Bone marrow (tissue), 2 donors: ENCODE data around the gene CGNL1.

Experiments
- DNase-seq, 2 donors: peaks; one replicate each; lab custom pipeline; 2025; lab: John Stamatoyannopoulos, UW

CGNL1 gene

DNA sequence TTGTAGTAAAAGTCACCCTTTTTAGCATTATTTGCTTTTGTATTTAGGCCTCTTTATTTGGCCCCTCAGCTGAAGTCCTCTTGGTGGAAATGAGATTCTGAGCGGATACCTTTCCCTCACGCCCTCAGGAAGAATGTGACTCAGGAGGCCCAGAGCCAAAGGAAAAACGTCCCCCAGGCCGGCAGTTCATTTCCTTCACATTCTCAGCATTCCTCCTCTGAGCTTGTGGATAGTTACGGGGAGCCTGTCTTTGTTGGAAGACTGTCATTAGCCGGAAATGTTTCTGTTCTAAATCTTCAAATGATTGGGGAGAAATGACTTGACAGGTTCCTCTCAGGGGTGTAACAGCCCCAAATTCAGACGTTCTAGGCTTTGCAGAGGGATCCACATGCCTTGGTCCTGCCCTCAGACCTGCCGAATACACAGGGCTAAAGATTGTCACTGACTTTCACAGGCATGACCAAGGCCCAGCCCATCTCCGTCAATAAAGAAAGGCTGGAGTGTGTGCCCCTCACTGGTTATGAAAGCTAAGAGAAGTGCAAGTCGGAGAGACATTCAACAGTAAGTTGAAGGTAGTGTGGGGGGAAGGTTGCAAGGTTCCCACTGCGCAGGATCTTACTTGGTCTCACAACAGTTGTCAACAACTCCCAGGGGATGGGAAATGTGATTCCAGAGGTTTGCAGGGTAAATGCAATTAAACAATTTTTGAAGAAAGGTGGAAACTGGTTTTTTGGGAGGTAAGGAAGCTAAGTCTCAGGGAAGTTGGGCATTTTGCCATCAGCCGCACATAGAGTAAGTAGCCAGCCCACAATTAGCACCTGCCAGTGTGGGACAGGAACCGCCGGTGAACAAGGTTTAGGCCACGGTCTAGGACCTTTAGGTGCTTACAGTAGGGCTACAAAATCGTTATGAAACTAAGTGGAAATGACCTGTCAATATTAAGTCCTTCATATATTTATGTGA, 175.7 kb downstream of the CGNL1 start:
- DNase-seq, result no peak

DNA sequence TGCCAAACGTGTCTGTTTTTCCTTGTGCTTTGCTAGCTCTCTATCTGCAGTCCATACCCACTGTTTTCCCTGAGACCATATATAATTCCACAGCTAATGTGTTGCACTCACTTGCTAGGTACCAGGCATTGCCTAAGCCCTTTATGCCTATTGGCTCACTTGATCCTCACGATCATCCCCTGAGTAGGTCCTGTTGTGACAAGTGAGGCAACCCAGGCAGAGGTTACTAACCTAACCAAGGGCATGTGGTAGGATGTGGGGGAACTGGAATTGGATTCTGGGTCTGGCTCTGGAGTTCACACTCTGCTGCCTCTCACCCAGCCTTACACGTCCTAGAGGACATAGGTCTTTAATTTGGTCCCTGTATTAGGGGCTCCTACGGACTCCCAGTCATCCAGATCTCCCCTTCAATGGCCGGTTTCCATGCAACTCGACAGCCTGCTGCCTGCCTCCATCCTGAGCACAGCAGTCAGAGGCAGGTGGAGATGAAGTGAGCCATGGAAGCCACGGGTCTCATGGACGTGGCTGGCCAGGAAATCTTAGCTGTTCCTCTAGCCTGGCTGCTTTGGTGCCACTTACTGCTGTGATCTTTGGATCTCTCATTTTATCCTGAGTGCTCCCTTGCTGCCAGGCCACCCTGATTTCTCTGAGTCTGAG, 176.5 kb downstream of the CGNL1 start:
- DNase-seq, result no peak

DNA sequence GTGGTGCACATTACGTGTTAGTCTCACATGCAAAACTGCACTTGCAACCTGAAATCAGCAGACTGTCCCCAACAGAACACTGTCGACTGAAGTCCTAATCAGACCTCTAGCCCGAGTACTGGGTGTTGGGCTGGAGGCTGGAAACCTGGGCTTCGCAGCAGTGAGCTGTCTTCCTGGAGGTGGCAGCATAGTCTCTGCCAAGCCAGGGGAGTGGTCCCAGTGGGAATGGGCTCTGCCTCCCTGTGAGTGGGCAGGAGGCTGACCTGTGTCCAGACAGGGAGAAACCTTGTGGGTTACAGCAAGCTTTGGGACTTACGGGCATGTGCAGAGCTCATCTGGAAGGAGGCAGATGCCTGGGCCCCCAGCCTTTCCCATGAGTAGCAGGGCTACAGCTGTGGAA, 177.2 kb downstream of the CGNL1 start:
- no peak for DNase-seq

DNA sequence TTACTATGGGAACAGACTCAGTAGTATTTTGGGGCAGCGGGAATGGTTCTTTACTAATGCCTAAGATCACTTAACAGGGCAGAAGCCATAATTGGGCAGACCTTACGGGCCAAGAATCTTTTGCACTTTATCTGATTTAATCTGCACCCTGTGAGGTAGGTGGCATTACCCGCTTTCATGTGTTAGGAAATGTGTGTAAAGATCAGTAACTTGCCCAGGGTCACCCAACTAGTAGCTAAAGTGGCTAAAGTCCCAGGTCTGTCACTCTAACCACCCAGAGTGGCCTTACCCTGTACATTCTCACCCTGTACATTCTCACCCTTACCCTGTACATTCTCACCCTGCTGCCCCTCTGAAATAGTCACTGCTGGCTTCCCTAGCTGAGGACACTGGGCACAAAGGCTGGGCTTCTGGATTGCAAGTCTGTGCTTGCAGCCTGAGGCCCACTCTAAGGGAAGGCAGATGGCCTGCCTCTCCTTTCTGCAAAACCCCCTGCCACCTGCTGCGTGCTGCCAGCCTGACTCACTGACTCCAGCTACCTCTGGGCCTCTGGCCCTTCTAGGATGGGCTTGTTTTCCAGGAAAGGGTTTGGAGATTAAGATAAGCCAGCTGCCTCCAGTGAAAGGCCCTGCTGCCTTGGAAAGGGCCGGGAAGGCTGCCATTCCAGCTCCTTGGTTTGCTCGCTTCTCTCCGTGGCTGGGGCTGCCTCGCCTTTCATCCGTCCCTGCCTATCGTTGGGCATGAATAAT, 177.9 kb downstream of the CGNL1 start:
- DNase-seq, result no peak

DNA sequence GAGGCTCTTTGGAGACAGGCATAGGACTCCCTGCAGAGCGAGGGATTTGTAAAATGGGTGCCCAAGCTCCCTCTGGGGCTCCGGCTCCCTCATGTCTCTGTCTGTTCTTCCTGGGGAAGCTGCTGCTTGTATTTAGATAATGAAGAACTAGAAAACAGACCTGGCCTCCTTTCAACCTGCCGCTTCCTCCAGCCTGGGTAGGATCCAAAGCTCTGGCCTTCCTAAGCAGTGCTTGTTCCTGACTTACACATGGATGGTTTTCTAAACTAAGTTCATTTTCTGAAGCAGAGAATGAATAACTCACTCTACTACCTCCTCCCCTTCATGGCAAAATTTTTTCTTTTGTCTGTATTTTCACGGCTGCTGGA, 178.5 kb downstream of the CGNL1 start:
- no peak for DNase-seq

DNA sequence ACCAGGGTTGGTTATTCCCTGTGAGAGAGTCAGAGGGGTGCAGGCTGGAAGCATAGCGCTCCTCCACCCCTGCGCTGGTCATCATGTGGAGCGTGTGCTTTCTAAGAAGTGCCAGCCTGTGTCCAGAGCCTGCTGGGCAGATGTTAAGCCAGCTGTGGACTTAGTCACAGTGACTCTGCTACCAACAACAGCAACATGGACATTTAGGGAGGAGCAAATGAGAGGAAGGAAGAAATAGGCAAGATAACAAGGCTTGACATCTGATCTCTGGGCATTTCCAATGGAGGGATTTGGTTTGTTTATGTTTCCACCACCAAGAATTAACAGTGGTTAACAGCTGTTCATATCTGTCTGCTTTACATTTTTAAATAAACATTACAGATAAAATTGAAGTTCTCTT, 179.0 kb downstream of the CGNL1 start:
- DNase-seq, result no peak

DNA sequence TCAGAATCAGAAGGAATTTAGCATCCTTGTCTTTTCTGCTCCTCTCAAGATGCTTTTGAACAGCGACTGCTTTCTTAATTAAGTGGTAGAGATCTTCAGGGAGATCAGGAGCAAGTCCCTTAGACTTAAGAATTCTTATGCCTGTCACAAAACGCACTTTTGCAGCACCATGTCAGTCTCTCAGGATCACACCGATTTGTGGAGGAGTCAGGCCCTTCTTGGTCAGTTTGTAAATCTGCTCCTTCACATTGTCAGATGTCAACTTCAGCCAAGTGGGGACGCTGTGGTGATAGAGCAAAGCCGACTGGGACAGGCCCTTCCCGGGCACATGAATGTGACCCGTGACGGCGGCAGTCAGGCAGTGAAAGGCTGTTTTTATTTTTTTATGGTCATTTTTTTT, 179.7 kb downstream of the CGNL1 start:
- no peak for DNase-seq

DNA sequence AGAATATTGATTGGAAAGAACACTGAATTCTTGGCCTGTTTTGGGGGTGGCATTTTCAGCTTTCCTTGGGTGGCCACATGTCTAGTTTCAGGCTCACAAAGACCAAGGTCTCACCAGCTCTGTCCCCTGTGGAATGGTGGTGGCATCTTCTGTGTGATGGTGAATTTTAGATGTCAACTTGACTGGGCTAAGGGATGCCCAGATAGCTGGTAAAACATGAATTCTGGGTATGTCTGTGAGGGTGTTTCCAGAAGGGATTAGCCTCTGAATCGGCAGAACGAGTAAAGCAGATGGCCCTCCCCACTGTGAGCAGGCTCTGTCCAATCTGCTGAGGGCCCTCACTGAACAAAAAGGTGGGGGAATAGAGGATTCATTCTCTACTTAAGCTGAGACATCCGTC, 181.0 kb downstream of the CGNL1 start:
- DNase-seq, result no peak

DNA sequence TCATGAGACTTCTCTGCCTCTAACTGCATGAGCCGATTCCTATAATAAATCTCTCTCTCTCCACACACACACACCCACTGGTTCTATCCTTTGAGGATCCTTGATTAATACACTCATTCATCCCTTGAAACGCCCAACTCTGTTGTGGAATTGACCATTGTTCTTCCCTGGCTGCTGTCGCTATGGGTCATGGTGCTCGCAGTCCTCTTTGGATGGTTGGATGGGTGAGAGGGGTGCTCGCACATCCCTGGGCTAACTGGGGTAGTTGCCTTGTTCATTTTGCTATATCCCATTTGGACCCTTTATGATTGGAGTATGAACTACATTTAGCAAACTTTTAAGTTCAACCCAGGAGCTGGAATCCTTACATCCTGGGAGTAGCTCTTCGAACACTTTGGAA, 181.5 kb downstream of the CGNL1 start:
- no peak for DNase-seq

DNA sequence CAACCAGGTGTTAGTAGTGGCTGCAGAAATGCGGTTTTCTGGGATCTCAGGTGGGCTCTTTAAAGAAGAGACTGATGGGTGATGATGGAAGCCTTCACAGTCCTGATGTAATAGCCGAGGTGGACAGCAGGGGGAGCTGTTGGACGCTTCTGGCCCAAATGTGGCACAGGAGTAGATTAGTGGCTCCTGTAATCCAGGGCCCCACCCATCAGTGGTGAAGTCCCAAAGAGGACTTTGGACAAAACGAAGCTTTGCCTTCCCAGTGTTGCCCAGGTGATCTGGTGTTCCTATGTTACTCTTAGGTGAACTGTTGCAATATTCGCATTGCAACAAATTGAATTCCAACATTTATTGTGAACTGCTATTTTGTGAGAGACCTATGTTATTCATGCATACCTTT, 183.6 kb downstream of the CGNL1 start:
- DNase-seq, result peak; percentile 19 to 34

DNA sequence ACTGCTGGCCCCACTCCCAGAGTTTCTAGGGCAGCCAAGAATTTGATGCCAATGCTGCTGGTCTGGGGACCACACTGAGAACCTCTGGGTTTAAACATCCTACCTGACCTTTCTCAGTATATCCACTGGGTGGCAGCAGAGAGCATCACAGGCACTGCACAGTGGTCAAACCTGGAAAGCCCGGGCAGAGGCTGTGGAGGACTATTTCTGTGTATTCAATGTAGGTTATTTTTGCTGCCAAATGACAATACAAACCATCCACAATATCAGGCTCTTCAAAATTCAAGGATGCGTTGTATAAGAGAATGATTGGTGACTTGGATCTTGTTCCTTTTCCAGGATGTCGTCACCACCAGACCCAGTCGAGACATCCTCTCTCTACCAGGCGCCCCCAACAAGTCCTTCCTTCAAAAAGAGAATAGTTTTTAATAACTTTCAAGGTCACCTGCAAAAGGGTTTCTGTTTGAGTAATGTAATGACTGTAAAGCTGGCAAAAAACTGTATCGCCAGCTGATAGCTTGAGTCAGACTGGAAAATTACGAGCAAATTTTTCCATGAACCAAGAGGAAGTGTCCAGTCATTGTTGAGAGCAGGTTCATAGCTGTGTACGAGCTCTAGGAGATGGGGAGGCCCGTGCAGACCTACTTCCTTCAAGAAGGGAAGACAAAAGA, 184.9 kb downstream of the CGNL1 start:
- DNase-seq, result peak; percentile 18 to 55

DNA sequence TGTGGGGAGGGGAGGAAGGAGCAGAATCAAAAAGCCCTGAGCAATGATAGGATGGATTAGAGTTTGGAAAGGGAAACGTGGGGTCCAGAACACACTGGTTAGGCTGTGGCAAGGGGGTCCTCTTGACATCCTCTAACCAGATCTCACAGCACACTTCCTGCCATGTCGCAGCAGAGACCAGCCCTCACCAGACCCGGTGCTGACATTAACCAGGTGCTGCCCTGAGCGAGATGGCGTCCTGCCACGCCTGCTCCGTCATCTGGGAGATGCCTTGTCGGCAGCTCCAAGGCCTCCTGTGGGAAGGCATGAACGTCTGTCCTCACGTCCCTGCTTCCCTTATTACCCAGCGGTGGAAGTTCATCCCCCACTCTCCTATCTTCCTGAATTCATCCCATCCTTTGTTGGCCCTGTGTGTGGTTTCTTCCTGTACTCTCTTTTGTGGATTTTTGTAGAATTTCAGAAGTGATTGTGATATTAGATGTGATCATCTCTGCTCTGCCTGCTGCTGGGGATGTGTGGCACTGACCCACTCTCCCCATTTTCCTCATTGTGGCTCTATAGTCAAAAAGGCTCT, 186.0 kb downstream of the CGNL1 start:
- DNase-seq, result no peak

DNA sequence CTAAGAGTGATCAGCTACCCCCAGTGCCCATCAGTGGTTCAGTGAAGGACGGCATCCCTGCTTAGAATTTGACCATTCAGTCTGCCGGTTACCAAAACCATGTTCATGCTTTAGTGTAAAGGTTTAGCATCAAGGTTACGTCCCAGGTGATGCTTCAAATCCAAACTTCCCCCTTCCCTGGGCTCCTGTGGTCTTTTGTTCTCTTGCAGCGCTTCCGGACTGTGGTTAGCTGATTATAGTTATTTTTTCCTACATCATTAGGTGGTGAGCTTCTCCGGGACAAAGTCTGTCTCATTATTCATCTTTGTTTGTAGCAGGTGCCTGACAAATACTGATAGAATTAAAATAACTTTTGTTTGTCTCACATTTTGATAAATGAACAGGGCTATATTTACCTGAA, 187.1 kb downstream of the CGNL1 start:
- DNase-seq, result no peak

DNA sequence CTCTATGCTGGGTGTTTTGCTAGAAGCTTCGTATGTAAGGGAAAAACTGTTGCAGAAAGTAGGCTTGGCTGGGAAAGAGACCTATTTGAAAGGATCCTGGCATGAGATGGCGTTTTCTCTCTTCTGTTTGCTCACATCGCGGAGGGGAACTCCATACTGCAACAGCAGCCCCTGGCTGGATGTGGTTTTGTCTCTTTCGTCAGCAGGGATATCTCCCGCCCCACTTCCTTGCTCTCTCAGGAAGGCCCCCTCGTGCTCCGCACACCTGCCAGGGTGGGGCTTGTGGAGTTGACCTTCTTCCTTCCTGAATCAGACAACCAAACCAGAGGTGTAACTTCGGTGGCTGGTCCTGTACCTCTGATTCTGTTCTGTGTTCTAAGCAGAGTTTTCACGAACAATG, 189.0 kb downstream of the CGNL1 start:
- DNase-seq, result no peak

DNA sequence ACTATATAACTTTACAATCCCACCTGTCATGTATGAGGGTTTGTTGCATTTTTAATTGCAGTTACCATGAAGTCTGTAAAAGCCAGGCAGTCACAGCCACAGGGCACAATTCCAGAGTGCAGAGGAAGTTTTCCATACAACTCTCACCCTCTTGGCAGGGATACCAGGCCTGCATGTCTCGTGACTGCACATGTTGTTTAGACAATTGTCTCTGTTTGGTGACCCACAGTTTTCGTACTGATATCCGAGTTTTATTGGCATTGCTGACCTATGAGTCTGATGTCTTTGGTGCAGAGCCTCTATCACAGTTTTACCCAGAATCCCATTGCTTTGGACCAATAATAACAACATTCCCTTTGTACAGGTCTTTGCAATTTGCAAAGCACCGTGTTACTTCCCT, 190.5 kb downstream of the CGNL1 start:
- DNase-seq, result no peak

DNA sequence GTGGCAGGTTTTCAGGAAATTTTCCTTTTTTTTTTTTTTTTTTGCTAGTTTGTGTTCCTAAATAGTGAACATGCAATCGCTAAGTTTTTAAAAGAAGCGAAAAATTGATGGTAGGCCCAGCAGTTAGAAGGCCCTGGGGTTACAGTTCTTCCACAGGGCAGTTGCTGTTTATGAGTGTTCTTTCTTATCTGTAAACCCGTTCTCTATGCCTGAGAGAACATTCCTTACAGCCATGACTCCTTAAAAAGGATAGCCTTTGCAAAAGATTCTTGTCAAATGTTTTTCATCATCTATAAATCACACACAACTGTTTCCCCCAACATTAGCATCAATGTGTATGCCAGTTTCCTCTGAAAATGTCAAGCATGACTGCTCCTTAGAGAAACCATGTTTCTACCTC, 191.6 kb downstream of the CGNL1 start:
- no peak for DNase-seq

DNA sequence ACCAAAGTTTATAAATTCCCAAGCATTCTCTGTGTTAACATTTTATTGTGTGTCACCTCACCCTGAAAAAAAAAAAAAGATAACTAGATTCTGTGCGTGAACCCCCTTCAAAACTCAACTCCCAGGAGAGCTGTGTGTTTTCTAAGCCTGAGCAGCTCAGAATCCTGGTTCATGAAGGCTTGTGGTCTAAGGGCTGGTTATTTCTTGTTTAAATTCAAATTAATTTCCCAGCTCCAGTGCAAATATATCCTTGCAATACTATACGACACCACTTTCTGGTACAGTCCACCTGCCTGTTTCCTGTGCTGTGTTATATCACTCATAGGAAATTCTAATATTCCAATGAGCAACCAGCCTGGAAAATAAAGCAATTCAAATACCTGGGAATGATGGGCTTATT, 192.0 kb downstream of the CGNL1 start:
- no peak for DNase-seq

DNA sequence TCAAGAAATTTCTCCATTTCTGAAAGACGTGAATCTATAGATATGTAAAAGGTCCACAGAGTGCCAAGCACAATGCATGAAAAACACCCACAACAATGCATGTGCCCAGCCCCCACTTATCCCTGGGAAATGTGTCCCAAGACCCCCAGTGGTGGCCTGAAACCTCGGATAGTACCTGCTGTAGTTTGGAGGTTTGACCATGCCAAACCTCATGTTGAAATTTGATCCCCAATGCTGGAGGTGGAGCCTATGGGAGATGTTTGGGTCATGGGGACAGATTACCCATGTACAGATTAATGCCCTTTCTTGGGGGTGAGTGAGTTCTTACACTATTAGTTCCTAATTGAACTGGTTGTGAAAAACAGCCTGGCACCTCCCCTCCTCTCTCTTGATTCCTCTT, 194.0 kb downstream of the CGNL1 start:
- DNase-seq, result no peak

DNA sequence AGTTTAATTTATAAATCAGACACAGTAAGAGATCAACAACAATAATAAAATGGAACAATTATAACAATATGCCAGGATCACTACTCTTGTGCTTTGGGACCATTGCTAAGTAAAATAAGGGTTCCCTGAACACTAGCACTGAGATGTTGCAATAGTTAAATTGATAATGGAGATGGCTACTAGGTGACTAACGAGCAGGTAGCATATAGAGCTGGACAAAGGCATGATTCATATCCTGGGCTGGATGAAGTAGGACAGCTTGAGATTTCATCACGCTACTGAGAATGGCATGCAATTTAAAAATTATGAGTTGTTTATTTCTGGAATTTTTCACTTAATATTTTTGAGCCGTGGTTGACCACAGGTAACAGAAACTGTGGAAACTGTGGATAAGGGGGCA, 194.7 kb downstream of the CGNL1 start:
- no peak for DNase-seq

DNA sequence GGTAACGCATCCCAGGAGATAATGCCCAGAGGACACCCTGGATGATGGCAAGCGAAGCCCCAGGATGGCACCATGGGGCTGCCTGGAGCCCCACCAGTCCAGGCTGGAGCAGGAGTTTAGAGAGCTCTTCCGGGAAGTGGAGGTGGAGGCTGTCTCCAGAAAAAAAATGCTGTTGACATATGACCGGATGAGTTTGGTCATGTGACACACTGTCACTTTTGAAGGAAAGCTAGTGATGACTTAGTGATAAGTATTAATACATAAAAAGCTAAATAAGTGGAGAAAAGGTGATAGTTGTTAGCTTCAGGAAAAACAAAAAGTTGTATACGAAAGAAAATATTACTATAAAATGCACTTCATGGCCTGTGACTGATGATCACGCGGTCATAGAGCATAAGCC, 195.4 kb downstream of the CGNL1 start:
- no peak for DNase-seq

DNA sequence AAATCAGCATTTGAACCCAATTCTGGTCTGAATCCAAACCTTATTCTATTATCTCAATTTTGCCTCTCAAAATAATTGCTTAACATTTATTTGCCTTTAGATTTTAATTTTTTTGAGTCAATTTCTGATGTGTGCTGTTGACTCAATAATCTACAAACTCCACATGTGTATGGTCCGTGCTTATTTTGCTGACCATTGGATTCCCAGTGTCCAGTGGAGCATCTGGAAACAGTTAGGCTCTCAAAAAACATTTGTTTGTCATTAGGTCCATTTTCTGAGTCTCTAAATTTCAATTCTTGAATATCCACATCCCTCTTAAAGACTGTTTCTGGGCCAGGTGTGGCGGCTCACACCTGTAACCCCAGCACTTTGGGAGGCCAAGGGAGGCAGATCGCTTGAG, 196.2 kb downstream of the CGNL1 start:
- no peak for DNase-seq

DNA sequence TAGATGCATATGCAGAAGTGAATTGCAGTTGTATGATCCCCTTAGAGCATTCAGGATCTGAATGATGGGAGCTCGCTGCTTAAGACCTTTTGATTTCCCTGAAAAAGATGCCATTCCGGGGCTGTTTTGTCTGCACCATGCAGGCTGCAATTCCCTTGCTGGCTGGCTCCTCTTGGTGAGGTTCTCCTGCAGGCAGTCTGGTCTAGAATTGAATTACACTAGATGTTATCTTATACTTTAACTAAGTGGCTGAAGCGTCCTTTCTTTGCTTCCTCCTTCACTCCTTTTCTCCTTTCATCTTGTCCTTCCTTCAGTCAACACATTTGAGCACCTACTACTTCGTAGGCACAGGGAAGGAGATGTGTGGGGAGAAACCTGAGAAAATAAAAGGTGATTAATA, 196.8 kb downstream of the CGNL1 start:
- DNase-seq, result no peak
